GM12864 (cell line): ENCODE data around the gene EFCAB9.

Experiments used
- DNase-seq: peaks from one replicate; pipeline ENCODE4 v3.0.0-alpha.2; 2011; ENCODE audit warnings: low read depth
- H3K4me3 ChIP-seq: 2 replicates; pipeline ENCODE4 v1.5.1; 2011; ENCODE audit warnings: mild to moderate bottlenecking, low read depth, low read length, control low read depth
- TF ChIP-seq, protein P1 (sequence below): IDR thresholded peaks from 2 replicates; pipeline ENCODE4 v1.5.1; 2011; ENCODE audit warnings: low read depth, mild to moderate bottlenecking, moderate library complexity, low read length, control low read depth, inconsistent platforms; ENCODE audit errors: missing control alignments

The EFCAB9 gene

DNA sequence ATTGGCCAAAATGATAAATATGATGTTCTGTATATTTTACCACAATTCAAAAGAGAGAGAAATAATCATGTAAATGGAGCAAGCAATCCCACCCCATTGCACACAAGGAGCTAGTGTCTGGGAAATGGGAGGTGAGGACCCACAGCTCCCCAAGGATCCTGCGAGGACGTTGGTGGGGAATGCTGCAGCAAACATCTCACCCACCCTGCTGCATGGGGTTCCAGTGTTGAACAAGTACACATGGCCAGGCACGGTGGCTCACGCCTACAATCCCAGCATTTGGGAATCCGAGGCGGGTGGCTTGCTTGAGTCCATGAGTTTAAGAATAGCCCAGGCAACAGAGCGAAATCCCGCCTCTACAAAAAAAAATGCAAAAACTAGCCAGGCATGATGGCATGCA is 35.0 kb upstream of the EFCAB9 start:
- H3K4me3 ChIP-seq: no peak overlapping the region
- DNase-seq: no peak
- TF ChIP-seq, protein P1, sequence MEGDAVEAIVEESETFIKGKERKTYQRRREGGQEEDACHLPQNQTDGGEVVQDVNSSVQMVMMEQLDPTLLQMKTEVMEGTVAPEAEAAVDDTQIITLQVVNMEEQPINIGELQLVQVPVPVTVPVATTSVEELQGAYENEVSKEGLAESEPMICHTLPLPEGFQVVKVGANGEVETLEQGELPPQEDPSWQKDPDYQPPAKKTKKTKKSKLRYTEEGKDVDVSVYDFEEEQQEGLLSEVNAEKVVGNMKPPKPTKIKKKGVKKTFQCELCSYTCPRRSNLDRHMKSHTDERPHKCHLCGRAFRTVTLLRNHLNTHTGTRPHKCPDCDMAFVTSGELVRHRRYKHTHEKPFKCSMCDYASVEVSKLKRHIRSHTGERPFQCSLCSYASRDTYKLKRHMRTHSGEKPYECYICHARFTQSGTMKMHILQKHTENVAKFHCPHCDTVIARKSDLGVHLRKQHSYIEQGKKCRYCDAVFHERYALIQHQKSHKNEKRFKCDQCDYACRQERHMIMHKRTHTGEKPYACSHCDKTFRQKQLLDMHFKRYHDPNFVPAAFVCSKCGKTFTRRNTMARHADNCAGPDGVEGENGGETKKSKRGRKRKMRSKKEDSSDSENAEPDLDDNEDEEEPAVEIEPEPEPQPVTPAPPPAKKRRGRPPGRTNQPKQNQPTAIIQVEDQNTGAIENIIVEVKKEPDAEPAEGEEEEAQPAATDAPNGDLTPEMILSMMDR: no peak

DNA sequence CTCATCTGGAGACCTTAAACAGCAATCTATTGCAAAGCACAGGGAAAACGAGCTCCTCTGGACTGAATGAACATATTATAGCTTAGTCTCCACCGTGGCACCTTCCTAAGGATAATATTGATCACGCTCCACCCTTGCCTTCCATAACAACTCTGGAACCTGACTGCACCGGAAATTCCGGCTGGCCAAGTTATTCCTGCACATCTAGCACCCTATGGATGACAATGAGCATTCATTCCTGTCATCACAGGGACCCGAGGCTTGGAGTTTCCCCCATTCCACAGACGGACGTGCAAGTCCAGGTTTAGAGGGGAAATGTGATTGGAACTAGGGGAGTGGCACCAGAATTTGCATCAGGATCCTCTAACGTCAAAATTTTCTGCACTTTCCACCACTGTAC is 33.5 kb upstream of the EFCAB9 start:
- no peak overlapping the region for H3K4me3 ChIP-seq
- no peak for DNase-seq
- TF ChIP-seq, protein P1: no peak

DNA sequence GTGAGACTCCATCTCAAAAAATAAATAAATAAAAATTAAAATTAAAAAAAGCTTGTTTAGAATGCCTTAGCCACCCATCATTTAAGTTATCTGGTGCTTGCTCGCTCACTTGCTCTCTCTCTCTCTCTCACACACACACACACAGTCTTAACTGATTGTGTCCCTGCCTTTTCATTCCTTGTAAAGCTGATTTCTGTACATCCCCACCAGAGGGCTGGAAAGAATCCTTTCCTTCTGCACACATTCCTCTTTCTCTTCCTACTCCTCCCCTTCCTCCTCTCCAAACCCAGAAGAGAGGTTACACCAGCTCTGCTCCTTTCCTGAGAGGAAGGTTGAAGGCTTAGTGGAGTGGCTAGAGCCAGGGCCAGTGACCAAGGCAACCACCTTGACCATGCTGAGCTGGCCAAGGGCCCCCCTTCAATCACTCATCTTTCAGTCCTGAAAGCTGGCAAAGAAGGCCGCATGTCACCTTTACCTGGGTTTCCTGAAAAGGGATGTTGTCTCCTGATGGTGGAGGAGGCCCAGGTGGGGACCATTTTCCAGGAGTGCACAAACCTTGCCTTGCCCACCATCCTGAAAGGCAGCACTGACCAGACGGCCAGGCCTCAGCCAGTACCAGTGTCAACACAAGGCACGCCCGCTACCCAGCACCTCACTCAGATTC is 31.5 kb upstream of the EFCAB9 start:
- TF ChIP-seq, protein P1: no peak
- DNase-seq: no peak
- no peak overlapping the region for H3K4me3 ChIP-seq

DNA sequence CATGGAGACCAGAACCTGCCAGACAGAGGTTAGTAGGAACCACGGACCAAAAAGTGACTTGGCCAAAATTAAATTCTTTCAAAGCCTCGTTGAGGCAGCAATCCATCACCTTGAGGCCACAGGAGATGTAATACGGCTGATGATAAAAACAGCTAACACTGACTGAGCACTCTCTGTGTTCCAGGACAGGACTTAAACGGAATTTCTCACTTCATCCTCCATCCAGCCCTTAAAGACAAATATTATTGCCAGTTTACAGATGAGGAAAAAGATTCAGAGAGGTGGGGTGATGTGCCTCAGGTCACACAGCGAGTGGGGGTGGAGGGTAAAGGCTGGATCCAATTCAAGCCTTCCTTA is 31.0 kb upstream of the EFCAB9 start:
- H3K4me3 ChIP-seq: no peak overlapping the region
- no peak for DNase-seq
- TF ChIP-seq, protein P1: no peak

DNA sequence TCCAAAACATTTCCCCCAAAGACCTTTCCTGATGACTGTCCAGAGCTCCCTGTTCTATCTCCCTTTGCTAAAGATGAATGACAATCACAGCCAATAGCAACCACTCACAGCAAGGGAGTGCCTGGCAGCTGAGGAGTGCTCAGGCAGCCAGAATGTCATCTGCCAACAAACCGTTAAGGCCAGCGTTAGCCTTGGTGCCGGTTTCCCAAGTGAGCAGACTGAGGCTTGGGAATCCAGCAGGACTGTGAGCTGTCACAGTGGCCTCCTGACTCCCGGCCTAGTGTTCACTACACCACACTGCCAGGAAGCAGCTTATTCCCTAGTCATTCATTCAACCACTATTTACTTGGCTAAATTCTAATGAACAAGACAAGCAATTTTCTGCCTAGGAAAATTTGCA is 30.6 kb upstream of the EFCAB9 start:
- TF ChIP-seq, protein P1: no peak
- H3K4me3 ChIP-seq: no peak overlapping the region
- DNase-seq: no peak

DNA sequence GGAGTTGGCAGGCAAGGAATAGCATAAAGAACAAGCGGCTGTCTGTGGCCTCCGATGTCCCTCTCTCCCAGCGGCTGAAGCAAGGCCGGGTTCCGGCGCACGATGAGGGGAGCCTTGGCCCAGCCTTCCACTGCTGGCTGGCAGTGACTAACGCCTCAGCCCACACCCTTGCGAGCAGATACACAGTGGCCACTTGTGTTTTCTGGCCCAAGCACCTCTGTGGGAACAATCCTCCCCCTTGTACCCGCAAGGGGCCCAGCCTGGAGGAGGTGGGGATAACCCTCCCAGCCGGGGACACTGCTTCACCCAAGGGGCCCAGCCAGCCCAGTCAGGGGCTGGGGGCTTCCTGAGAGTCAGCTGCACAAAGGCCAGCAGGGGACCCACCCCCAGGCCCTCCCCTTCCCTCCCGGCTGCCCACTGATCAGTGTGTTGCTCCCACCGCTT is 29.2 kb upstream of the EFCAB9 start:
- H3K4me3 ChIP-seq: no peak overlapping the region
- no peak for DNase-seq
- TF ChIP-seq, protein P1: no peak

DNA sequence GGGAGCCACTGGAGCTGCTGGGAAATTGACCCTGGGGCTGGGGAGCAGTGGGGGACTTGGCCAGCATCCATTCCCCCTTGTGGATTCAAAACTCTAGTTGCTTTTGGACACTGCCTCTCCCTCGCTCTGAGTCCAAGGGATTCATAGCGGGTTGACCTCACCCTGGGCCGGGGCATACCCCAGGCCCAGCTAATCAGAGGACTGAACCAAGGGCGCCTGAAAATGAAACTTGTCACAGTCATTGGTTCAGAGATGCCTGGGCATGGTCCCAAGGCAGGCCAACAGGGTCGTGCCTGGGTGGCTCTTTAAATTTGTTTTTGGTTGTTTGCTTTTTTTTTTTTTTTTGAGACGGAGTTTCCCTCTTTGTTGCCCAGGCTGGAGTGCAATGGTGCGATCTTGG is 28.5 kb upstream of the EFCAB9 start:
- no peak overlapping the region for H3K4me3 ChIP-seq
- TF ChIP-seq, protein P1: no peak
- no peak for DNase-seq
